Hepatocyte (in vitro differentiated cells): ENCODE measurements around the gene MCF2L2.

Experiments used
- CTCF ChIP-seq: fragments of 200-600 bp; sonication (generic); IDR thresholded peaks from 2 replicates; pipeline ENCODE4 v1.5.1; 2016; ENCODE audit warnings: antibody characterized with exemption, mild to moderate bottlenecking; ENCODE audit not compliant: poor library complexity
- EZH2 ChIP-seq: fragments of 200-600 bp; sonication (generic); IDR thresholded peaks from 2 replicates; pipeline ENCODE4 v1.6.1; 2016; ENCODE audit warnings: antibody characterized with exemption, mild to moderate bottlenecking, borderline replicate concordance

- TF ChIP-seq CTCF (no peak), EZH2 (no peak)
Observed at GRCh38 chr3:183275937-183276336, 152.5 kb downstream of the MCF2L2 start.
